Putamen (tissue), 1 donor: ENCODE data around the gene GRID2.
A peak's percentile ranks its signal among the peaks of the same experiment; 100 is the strongest.
"Not testable (repeated sequence)": the region's sequence is repeated elsewhere in the genome, so short reads cannot be mapped to it uniquely, and the experiment has no call there.

Experiments
- DNase-seq: peaks from one replicate; pipeline ENCODE4 v3.0.0-alpha.2; 2016; ENCODE audit warnings: low spot score

The GRID2 gene

DNA sequence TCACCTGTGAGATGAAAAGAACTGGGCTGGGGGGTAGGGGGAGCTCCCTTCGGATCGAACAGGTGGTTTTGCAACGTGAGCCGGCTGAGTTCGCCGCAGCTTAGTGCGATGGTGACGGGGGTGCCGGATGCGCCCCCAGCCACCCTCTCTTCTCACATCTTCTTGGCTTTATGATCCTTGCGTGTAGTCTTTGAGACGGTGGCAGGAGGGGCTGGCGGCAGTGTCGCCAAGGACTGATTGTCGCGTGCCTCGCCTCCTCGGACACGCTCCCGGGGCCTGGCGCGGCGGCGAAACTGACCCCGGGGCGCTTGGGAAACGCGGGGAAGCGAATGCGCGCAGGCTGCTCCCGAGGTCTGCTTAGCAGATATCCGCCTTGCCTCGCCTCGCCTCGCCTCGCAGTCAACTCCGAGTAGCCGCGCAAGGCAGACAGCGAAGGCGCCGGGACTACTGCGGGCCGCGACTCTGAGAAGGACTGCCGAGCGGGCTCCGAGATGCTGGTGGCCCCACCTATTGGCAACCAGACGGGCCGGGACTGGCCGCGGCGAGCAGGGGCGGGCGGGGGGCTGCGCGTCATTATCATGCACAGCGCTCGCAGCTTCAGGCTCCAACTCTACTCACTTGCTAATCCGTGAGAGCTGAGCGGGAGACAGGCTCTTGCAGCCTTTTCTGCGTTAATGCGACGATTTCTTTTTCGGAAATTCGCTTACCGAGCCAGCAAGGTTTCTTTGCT is 1.5 kb downstream of the GRID2 start:
- DNase-seq, result peak; percentile 85

DNA sequence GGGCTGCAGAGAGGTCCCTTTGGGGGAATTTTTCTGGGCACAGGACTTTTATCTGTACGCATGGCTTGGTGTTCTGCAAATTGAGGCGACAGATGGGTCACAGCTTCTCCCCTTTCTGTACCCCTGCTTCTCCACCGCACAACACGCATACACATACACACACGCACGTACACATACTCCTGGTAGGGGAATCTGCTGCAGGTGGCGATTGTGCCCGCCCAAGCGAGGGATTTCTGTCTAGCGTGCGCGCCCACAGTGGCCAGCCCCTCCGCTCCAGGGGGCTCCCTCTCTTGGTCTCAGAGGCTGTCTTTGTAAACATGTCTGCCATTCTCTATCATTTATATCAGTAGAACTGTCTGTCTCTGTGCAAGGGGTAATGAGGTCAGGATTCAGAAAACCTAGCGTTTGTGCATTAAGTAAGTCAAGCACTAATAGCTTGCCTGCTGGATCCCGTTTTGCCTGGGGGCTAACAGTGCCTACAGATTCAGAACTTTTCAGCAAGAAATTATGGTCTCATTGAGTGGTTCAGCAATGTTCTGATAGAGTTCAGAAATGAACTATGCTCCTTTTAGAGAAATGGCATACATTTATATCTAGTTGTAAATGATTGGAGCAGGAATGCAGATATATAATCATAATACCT is 2.2 kb downstream of the GRID2 start:
- DNase-seq, result no peak

- DNase-seq, result peak; percentile 23
These were observed 3.4 kb downstream of the GRID2 start for GRCh38 chr4:92307181-92307580.

GRCh38 chr4:92307866-92308265 is 4.1 kb downstream of the GRID2 start:
- peak; percentile 36 for DNase-seq

DNA sequence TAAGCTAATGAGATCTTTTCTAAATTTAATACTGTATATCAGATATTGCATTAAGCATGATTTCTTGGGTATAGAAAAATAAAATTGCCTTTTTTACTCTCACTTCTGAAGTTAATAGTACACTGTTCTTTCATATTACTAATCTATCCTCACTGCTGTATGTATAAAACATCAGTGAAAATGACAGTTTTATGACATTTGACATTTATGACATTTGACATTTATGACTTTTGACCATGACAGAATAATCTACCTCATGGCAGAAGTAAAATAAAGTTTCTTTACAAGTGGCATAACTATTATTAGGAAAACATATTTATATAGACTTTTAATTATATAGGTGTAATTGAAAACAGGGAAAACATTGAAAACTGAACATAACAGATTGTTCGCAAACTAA is 13.3 kb downstream of the GRID2 start:
- no peak for DNase-seq

GRCh38 chr4:92328095-92328494 is 24.3 kb downstream of the GRID2 start:
- DNase-seq, result no peak

DNA sequence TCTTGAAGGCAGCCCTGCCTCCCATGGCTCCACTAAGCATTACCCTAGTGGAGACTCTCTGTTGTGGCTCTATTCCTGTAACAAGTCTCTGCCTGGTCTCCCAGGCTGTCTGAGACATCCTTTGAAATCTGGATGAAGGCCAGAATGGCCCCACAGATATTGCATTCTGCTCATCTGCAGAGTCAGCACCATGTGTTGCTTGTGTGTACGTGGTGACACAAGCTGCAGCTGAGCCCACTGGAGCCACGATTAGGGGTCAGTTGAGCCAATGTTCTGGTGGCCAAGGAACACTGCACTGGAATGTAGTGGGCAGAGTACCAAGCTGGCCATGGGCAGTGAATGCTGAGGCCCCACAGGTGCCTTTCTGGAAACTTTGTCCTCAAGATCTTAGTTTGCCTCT is 29.2 kb downstream of the GRID2 start:
- no peak for DNase-seq

- peak; percentile 11 for DNase-seq
These were observed 31.1 kb downstream of the GRID2 start for GRCh38 chr4:92334716-92335350.

DNA sequence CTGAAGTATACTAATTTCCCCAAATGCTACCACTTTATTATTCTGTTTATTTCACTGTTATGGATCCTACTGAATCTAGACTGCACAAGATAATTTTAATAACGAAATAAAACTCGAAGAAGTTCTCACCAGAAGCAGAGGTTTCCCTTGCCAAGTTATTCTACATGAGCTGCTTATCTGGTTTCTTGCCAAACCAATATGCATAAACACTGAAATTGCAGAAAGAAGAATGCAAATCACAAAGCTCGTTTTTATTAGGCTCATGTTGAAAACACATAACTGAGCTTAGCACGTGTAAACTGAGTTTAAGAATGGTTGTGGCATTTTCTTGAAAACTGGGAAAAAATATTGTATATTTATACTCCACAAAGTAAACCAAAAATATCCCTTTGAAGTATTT is 35.9 kb downstream of the GRID2 start:
- DNase-seq, result no peak

- DNase-seq, result no peak
These were observed 40.5 kb downstream of the GRID2 start for GRCh38 chr4:92344216-92344615.

- no peak for DNase-seq
These were observed 42.5 kb downstream of the GRID2 start for GRCh38 chr4:92346289-92346688.

- no peak for DNase-seq
These were observed 54.2 kb downstream of the GRID2 start for GRCh38 chr4:92357966-92358365.

- no peak for DNase-seq
These were observed 55.7 kb downstream of the GRID2 start for GRCh38 chr4:92359491-92359890.

- no peak for DNase-seq
These were observed 58.3 kb downstream of the GRID2 start for GRCh38 chr4:92362028-92362427.

GRCh38 chr4:92368653-92369052 is 64.9 kb downstream of the GRID2 start:
- DNase-seq, result no peak

DNA sequence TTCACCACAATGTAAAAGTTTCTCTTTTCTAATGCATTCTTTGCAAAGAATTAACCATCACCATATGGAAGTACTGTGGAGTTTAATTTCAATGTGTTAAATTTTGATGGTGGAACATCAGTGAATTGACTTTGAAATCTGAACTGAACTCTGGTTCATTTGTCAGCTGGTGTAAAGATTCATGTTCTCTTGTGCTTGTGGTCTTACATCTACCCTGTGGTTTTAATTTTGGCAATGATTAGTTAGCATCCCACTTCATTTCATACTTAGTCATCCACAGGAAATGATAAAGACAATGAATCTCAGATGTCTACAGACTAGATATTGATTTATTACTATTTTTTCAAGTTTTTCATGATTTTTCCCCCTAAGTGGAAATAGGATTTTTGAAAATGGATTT is 77.8 kb downstream of the GRID2 start:
- no peak for DNase-seq

GRCh38 chr4:92382128-92382527 is 78.4 kb downstream of the GRID2 start:
- DNase-seq, result no peak

GRCh38 chr4:92387459-92388069 is 83.8 kb downstream of the GRID2 start:
- DNase-seq, result peak; percentile 47

GRCh38 chr4:92399032-92399431 is 95.3 kb downstream of the GRID2 start:
- no peak for DNase-seq

DNA sequence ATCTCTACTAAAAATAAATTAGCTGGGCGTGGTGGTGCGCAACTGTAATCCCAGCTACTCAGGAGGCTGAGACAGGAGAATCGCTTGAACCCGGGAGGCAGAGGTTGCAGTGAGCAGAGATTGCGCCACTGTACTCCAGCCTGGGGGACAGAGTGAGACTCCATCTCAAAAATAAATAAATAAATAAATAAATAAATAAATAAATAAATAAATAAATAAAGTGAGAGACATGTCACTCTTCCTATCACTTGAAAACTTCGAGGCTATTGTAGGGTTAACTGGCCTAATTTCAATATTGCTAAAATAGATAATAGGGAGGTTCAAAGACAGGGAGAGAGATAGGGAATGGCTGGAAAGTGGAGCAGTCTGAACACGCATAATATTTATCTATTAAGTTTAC is 99.8 kb downstream of the GRID2 start:
- DNase-seq, result not testable (repeated sequence)

DNA sequence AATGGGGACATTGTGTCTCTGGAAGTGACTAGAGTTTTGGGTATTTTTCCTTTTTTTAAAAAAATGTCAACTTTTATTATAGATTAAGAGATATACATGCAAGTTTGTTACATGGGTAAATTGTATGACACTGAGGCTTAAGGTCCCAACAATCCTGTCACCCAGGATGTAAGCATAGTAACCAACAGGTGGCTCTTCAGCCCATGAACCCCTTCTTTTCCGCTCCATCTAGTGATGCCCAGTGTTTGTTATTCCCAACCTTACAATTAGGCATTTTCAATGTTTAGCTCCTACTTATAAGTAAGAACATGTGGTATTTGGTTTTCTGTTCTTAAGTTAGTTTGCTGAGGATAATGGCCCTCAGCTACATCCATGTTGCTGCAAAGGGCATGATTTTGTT is 102.7 kb downstream of the GRID2 start:
- no peak for DNase-seq

DNA sequence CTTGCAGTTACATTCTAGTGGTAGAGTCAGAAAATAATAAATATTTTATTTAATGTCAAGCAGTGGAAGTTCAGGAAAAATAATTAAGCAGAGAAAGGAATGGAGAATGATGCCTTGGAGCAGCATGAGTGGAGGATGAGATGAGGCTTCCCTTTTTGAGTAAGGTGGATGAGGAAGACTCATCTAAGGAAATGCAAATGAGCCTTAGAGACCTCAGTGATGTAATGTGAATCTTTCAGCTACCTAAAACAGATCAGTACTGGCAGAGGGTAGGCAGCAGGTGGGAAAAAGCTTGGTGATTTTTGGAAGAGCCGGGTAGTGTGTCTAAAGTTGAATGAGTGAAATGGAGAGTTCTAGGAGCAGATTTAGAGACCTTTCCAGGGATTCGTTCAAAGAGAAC is 118.2 kb downstream of the GRID2 start:
- DNase-seq, result no peak

DNA sequence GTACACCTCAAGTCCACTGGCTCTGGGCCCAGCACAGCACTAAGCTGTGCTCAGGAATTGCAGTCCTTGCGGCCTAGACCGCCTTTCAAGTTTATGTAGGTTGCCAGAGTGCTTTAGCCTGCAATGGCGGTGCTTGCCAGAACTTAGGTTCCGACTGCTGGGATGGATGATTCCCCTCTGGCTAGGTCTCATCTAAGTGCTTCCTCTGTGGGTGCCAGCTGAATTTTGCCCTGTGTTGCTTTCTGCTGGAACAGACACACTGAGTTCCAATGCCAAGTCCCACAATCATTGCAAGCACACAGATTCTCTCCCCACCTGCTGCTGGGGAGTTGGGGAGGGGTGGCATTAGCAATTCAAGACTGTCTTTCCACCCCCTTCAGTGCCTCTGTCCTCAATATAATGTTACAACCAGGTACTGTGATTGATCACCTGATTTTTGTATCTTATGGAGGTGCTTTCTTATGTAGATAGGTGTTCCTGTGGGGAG is 129.5 kb downstream of the GRID2 start:
- DNase-seq, result no peak
